ENCODE results near the gene WSCD1. TPM values are rescaled to one million over a fixed set of nuclear protein-coding genes. Genes with fewer than 3 reads are reported as not detected.

Gene WSCD1
- polyA plus RNA-seq, 4 donors, result 13.2 to 15.7 (median 15.2) TPM

DNA sequence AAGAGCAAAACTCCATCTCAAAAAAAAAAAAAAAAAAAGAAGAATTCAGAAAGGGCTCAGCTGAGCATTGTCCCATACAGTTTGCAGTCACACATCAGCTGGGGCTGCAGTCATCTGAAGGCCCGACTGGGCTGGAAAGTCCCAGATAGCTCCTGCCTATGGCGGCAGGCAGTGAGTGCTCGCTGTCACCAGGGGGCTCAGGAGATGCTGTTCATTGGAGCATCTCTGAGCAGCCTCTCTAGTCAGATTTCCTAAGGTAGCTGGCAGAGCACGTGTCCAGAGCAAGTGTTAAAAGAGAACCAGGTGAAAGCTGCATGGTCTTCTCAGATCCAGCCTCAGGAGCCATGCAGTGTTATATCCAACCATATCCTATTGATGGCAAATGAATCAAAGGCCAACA is 75.8 kb downstream of the WSCD1 start:
- no peak for DNase-seq (ENCODE audit: low read depth in 4 of 4, low spot score in 3 of 4)

DNA sequence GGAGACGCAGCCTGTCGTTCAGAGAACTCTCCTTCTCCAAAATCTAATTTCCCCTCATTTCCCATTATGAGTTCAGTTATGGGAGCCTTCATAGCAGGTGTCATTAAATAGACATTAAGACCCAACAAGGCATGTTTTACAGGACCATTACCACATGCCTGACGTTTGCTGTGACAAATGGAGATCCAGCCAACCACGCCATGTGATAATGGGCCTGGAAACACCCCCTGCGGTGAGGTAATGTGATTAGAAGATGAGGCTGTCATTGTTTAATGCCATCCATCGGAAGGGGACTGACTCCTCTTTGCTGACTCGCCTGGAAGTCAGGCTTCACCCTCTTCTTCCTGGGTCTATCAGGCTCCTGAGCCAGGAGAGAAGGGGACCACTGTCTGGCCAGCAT is 76.9 kb downstream of the WSCD1 start:
- DNase-seq (ENCODE audit: low read depth in 4 of 4, low spot score in 3 of 4), result no peak

DNA sequence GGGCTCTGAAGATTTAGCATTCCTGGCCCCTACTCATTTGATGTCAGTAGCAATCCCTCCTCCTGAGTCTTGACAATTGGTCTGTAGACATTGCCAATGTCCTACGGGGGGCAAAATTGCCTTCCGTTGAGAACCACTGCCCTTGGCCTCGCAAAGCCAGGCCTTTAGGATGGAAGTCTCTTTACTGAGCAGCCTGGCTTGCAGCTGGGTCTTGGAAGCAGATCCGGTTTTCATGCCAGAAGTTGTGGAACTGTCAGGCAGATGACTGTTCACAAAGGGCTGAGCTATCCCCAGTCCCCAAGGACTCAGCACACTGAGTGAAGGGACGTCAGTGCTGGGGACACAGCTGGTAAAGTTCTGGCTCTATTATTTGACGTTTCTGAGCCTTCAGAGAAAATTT is 83.2 kb downstream of the WSCD1 start:
- DNase-seq (ENCODE audit: low read depth in 4 of 4, low spot score in 3 of 4), result no peak

DNA sequence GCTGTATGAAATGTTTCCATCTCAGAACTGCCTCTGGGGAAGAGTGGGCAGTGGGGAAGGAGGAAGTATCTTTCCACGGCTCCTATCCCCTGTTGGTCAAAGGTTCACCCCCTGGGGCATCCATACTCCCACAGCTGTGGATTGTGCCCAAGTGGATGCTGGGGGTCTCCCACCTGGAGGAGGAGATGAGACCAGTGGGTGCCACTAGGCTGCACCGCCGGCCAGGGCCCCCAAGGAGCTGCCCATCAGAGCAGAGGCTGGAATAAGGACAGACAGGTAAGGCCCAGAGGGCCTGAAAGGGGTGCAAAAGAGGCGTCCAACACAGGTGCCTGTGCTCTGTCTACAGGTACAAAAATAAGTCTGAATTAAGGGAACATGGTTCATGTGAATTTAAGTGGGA is 87.5 kb downstream of the WSCD1 start:
- no peak for DNase-seq (ENCODE audit: low read depth in 4 of 4, low spot score in 3 of 4)

DNA sequence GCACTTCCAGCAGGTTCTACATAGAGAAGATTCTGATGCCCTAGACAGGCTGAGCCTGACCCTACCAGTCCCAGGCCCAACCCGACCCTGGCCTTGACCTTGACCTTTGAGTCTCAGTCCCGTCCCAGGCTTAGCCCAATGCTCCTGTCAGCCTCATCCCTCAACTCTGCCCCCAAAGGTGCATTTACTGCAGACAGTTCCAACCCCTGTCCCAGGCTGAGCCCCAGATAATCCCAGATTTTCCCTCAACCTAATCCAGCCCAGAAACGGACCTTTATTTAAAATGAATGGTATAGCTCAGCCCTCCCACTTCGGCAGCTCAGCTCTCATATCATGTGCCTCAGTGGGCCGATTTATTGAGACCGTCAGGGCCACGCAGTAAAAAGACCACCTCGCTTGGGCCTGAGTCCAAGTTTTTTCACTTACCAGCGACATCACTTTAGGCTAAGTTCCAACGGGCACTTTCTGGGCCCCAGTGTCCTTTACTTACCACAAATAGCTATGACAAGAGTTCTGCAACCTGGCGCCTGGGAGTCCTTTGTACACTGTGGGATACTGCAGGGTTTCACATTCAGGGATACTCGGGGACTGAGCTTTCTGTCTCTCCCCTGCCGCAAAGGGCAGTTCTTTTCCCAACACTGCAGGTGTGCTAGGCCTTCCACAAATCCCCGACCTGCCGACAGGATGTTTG is 89.5 kb downstream of the WSCD1 start:
- no peak for DNase-seq (ENCODE audit: low read depth in 4 of 4, low spot score in 3 of 4)

DNA sequence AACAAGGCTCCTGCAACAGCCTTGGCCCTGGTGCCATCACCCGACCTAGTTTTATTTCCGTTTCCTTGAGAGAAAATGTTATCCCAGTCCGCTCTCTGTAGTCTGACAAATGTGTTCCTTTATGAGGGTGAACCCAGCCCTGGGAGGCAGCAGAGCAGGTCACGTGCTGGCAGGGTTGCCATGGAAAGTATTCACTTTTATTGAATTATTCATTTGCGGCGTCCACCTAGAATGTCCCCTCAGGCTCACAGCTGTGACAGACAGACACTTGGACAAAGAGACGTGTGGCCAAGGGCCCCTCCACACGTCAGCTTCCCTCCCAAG is 90.0 kb downstream of the WSCD1 start:
- DNase-seq (ENCODE audit: low read depth in 4 of 4, low spot score in 3 of 4), result no peak

DNA sequence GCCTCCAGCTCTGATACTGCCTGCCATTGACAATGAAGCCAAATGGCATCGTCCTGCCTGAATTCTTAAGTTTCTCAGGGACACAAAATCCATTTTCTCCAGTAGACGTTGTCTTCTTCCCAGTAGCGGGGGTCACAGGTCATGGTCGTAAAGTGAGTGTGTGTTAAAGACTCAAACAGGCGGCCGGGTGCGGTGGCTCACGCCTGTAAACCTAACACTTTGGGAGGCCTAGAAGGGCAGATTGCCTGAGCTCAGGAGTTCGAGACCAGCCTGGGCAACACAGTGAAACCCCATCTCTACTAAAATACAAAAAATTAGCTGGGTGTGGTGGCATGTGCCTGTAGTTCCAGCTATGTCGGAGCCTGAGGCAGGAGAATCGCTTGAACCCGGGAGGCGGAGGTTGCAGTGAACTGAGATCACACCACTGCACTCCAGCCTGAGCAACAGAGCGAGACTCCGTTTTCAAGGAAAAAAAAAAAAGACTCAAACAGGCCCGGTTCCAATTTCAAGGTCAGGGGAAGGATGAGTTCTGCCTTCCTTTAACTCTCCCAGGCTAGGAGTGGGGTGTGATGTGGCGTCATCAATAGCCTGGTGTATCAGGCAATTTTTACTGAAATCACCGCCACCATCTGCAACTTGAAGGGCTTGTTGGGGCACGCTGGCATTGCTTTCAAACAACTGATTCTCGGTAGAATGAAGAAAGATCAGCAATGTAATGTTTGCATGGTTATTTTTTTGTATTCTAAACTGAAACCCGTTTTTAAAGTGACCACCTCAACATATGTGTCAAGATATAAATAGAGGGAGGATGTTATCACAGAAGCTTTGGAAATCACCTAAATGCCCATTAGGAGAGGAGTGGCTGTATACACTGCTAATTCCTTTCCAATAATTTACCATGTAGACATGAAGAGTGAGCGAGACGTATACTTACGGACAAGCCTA is 91.0 kb downstream of the WSCD1 start:
- DNase-seq (ENCODE audit: low read depth in 4 of 4, low spot score in 3 of 4), result no peak

DNA sequence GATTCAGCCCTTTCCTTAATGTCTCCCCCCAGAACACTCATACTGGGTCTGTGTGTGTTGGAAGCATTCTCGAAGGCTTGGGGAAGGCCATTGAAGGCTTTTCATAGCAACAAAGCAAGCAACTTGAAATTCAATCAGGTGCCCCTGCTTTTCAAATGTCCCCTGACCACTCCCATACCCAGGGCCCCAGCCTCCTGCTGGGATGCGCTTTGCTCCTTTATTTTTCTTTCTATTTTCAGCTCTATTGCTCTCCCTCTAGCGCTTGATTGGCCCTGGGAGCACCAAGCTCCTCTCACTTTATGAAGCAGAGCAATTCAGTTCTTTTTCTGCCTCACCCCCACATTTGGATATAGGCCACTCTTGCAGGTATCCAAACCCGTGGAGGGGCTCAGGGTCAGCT is 92.0 kb downstream of the WSCD1 start:
- no peak for DNase-seq (ENCODE audit: low read depth in 4 of 4, low spot score in 3 of 4)

DNA sequence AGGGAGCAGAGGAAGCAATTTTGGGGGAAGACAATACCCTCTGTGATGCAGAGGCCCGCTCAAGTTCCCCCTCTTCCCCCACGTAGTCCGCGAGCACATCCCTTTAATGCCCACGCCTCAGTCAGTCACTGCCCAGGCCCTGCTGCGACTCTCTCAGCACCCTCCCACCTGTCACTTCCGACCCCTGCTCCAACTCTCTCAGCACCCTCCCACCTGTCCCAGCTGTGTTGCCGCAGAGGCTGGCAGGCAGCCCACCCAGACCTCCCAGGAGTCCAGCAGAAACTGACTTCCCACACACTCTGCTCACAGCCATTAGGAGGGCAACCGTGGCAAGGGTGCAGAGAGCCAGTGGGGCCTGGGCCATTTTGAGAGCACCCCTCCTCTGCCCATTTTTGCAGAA is 92.7 kb downstream of the WSCD1 start:
- DNase-seq (ENCODE audit: low read depth in 4 of 4, low spot score in 3 of 4), result no peak

DNA sequence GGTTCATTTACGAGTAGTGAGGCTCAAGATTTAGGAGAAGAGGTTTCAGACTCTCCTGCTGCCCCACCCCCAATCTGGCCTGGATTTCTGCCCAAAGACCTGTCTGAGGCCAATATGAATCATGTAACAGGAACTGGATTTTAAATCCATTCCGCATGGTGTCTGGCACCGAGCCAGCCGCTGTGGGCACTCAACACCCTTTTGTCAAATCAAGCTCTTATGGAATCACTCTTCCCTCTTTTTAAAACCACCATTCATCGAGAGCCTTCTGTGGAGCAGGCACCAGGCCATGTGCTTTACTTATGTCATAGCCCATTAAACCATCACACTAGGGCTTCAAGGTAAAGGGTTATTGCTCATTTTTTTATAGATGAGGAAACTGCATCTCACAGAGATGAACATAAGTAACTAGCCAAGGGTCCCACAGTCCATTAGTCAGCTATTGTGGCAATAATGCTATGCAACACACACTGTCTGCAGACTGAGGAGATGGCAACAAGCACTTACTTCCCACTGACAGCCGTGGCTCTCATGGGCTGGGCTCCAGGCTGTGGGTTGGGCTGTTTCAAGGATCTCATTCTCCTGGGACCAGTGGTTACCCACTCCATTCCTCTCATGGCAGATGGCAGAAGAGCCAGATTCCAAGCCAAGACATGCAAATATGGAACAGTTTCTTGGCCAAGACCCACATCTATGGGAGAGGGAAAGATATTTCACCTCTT is 93.6 kb downstream of the WSCD1 start:
- no peak for DNase-seq (ENCODE audit: low read depth in 4 of 4, low spot score in 3 of 4)

DNA sequence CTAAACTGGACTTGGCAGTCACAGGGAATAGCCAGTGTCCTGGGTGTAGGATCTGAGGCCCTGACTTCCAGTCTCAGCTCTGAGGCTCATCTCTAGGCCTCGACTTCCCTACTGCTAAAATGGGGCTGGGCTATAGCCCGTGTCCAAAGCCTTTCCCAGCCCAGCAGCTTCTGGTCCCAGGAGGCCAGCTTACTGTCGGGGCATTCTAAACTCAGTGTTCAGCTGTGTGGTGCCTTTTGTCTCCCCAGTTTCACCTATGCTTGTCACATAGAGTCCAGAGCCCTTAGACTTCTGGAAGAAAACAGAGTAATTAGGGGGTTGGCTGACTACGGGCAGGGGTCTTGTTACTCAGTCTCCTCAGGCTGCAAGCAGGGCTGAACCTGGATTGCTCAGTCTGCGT is 94.8 kb downstream of the WSCD1 start:
- no peak for DNase-seq (ENCODE audit: low read depth in 4 of 4, low spot score in 3 of 4)

DNA sequence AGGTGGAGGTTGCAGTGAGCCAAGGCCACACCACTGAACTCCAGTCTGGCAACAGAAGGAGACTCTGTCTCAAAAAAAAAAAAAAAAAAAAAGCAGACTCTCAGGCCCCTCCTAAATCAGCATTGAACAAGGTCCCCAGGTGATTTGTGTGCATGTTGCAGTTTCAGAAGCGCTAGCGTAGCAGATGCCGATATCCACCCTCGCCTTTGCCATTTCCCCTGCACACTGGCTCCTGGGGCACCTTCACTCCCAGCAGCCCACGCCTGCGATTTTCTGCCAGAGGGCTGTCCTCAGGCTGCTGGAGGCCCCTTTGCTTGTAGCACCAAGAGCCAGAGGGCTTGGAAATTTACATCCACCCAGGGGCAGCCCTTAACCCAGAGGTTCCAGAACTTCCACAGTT is 95.6 kb downstream of the WSCD1 start:
- DNase-seq (ENCODE audit: low read depth in 4 of 4, low spot score in 3 of 4), result no peak

DNA sequence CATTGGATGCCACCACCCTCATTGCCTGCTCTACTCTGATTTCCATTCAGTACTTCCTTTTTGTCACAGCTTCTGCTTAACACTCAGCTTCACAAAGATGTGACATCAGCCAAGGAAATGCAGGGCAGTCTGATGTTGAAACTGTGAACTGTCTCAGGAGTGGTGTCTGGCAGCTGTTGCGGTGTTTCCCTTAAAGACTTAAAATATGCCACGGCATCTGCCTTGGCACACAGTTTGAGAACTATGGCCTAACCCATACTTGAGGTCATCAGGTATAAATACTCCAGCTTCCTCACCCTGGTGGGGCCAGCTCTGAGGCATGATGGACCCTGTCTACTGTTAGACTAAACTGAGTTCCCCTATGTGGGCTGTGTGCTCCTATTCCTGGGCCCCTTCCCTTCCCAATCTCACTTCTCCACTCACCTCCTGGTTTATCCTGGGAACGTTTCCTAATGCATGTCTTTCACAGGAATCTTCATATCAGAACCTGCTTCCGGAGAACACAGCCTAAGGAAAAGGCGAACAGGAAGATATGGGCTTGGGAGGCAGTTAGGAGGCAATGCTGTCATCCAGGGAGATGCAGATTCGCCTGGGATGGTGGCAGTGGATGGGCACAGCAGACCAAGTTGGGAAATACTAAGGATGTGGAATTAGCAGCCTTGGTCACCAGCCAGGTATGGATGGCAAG is 96.5 kb downstream of the WSCD1 start:
- no peak for DNase-seq (ENCODE audit: low read depth in 4 of 4, low spot score in 3 of 4)

DNA sequence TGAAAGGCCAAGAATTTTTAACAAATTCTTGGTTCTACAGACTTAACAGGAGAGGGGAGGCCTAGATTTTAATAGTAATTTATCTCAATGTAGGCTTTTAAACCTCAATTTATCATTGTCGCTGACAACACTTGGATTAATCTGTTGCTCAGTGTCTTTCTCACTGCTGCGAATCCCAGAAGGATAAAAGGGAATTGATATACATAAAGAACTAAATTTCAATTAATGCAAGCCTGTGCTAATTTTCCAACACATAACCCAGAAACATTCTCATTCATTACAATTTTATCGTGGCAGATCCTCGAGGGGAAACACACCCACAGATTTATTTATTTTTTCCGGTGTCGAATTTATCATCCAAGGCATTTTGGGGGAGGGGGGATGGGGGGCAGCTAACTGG is 98.1 kb downstream of the WSCD1 start:
- DNase-seq (ENCODE audit: low read depth in 4 of 4, low spot score in 3 of 4), result no peak

DNA sequence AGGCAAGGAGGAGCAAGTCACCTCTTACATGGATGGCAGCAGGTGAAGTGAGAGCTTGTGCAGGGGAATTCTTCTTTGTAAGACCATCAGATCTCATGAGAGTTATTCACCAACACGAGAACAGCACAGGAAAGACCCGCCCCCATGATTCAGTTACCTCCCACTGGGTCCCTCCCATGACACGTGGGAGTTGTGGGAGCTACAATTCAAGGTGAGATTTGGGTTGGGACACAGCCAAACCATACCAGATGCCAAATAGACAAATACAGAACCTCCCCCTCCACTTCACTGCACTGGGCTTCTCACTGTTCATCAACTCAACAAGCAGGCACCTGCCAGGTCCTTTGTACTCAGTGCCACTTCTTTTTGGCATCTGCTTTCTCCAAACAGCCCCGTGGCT is 100.2 kb downstream of the WSCD1 start:
- DNase-seq (ENCODE audit: low read depth in 4 of 4, low spot score in 3 of 4), result no peak

DNA sequence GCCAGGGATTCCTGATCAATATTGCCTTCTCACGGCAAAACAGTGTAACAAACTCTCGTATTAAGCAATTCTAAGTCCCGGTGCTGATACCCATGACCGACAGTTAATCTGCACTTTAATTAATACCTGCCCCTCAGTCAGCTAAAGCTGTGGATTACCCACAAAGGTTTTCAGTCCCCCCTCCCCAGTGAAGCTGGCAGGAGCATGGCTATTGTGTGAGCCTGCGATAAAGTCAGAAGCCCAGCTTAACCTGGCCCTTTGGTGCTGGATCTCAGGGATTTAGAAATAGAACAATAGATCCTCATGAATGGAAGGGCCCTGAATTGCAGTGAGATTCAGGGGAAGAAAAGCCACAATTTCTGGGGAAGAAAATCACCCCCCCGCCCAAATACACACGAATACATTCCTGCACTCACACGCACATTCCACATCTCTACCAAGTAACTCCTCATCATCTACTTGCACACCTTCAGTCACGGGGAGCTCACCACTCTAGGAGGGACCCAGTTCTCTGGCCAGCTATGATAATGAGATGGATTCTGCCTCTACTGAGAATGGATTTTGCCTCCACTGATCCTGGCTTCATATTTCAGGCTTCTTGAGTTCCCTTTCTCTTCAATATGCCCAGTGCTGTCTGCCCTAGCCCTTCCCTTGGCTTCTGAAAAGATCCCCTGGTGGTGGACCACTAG is 102.6 kb downstream of the WSCD1 start:
- no peak for DNase-seq (ENCODE audit: low read depth in 4 of 4, low spot score in 3 of 4)

DNA sequence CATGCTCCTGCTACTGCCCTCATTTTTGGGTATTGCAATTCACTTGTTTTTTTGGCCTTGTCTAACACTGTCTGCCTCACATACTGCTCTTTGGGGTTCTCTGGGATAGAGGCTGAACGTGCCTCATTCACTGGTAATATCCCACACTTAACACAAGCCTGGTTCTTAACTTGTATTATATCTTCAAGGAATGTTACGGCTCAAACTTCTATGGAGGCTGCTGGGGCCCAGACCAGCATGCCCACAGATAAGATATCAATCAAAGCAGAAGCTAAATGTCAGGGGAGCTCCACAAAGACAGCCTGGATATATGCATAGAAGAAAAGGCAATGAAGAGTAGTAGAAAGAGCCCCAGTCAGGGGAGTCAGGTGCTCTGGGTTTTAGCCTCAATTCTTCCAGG is 103.5 kb downstream of the WSCD1 start:
- DNase-seq (ENCODE audit: low read depth in 4 of 4, low spot score in 3 of 4), result no peak

Data from right renal pelvis (tissue), 4 donors.